Fibroblast of the aortic adventitia (primary cell): ENCODE measurements around the gene KIAA0513. TPM values are rescaled to one million over a fixed set of nuclear protein-coding genes. Genes with fewer than 3 reads are reported as not detected.

Experiments
- DNase-seq: peaks from one replicate; pipeline ENCODE4 v3.0.0-alpha.2; 2010; ENCODE audit warnings: low read depth
- H3K4me3 ChIP-seq: 2 replicates; pipeline ENCODE4 v1.5.1; 2011; ENCODE audit warnings: low read depth, mild to moderate bottlenecking, control low read depth, low read length, moderate library complexity
- total RNA-seq: library from RNA; depleted of rRNA; stranded (reverse); fragments of >200 nt; gene quantifications from 2 replicates; pipeline ENCODE4 v1.2.3, GENCODE V29; 2012; ENCODE audit warnings: low replicate concordance
- TF ChIP-seq, protein P1 (sequence below): IDR thresholded peaks from 2 replicates; pipeline ENCODE4 v1.5.1; 2011; ENCODE audit warnings: mild to moderate bottlenecking, low read length, control low read depth, inconsistent platforms; ENCODE audit not compliant: insufficient read depth

Gene KIAA0513
- total RNA-seq, 1 donor = 28.3 TPM

DNA sequence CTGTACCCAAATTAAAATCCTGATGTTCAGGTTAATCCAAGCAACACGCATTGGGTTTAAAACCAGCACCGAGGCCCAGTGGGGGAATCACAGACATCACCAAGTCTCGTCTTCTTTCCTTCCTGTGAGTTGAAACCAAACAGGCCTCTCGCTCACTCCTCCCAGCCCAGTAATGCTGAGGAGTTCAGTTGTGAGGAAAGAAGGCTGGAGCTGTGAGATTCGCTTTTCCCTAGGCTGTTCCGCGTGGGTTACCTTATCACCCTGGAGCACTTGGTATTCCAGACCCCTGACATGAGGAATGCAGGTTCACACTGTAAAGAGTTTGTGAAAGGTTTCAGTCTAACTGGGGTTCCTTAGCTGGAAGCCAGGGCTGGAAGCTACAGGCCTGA lies 63.9 kb downstream of the KIAA0513 start:
- H3K4me3 ChIP-seq = no peak overlapping the region
- DNase-seq = no peak
- TF ChIP-seq, protein P1, sequence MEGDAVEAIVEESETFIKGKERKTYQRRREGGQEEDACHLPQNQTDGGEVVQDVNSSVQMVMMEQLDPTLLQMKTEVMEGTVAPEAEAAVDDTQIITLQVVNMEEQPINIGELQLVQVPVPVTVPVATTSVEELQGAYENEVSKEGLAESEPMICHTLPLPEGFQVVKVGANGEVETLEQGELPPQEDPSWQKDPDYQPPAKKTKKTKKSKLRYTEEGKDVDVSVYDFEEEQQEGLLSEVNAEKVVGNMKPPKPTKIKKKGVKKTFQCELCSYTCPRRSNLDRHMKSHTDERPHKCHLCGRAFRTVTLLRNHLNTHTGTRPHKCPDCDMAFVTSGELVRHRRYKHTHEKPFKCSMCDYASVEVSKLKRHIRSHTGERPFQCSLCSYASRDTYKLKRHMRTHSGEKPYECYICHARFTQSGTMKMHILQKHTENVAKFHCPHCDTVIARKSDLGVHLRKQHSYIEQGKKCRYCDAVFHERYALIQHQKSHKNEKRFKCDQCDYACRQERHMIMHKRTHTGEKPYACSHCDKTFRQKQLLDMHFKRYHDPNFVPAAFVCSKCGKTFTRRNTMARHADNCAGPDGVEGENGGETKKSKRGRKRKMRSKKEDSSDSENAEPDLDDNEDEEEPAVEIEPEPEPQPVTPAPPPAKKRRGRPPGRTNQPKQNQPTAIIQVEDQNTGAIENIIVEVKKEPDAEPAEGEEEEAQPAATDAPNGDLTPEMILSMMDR = no peak

- DNase-seq = no peak
- TF ChIP-seq, protein P1 = no peak
- H3K4me3 ChIP-seq = no peak overlapping the region
These were observed 64.7 kb downstream of the KIAA0513 start for GRCh38 chr16:85092309-85092708.

DNA sequence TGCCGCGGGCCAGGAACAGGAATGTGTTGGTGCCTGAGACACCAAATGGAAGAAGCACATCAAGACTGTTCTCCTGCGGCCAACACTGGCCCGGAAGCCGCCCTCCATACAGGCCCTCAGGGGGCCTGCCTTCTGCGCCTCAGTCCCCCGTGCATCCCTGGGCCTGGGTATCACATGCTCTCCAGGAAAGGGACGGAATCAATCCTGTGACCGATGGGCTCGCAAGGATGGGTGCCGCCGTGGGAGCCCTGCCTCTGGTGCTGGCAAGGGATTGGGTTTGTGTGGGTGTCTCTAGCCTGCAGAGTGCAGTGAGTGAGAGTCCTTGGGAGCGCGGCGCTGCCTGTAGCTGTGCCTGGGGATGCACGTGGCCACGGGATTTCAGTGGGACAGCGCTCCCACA lies 65.3 kb downstream of the KIAA0513 start:
- TF ChIP-seq, protein P1 = no peak
- H3K4me3 ChIP-seq = no peak overlapping the region
- DNase-seq = no peak

- DNase-seq = no peak
- H3K4me3 ChIP-seq = no peak overlapping the region
- TF ChIP-seq, protein P1 = no peak
These were observed 66.1 kb downstream of the KIAA0513 start for GRCh38 chr16:85093705-85094104.

GRCh38 chr16:85094176-85094805 lies 66.7 kb downstream of the KIAA0513 start:
- DNase-seq = no peak
- TF ChIP-seq, protein P1 = no peak
- H3K4me3 ChIP-seq = no peak overlapping the region

GRCh38 chr16:85094812-85095211 lies 67.2 kb downstream of the KIAA0513 start:
- no peak for DNase-seq
- TF ChIP-seq, protein P1 = no peak
- no peak overlapping the region for H3K4me3 ChIP-seq

- no peak overlapping the region for H3K4me3 ChIP-seq
- DNase-seq = no peak
- TF ChIP-seq, protein P1 = no peak
These were observed 69.3 kb downstream of the KIAA0513 start for GRCh38 chr16:85096921-85097320.
